GM23338 (cell line): ENCODE results near the gene BICRA. TPM values are rescaled to one million over a fixed set of nuclear protein-coding genes. Genes with fewer than 3 reads are reported as not detected.

Experiments used
- ATAC-seq: fragments of 200-7000 bp; cut with Tn5 transposase; 3 replicates; pipeline ENCODE4 v1.9.1; 2020
- DNase-seq: peaks from one replicate; pipeline ENCODE4 v3.0.0-alpha.2; 2015; ENCODE audit warnings: low spot score
- H2AFZ ChIP-seq: fragments of 200-600 bp; sonication (generic); 2 replicates; pipeline ENCODE4 v1.8.0; 2016; ENCODE audit warnings: antibody characterized with exemption, mild to moderate bottlenecking, moderate library complexity
- H3F3A ChIP-seq: fragments of 200-600 bp; sonication (generic); replicated peaks from 2 replicates; pipeline ENCODE4 v1.8.0; 2017; ENCODE audit warnings: antibody characterized with exemption, mixed run types, low read depth
- H3K27ac ChIP-seq: fragments of 200-600 bp; sonication (generic); 2 replicates; pipeline ENCODE4 v1.6.1; 2016; ENCODE audit warnings: low read depth
- H3K27me3 ChIP-seq: fragments of 200-600 bp; sonication (generic); 2 replicates; pipeline ENCODE4 v1.8.0; 2016; ENCODE audit warnings: mild to moderate bottlenecking, mixed run types, moderate library complexity; ENCODE audit not compliant: insufficient read depth
- H3K36me3 ChIP-seq: fragments of 200-600 bp; sonication (generic); 2 replicates; pipeline ENCODE4 v1.8.0; 2016; ENCODE audit warnings: mild to moderate bottlenecking; ENCODE audit not compliant: insufficient read depth
- H3K4me1 ChIP-seq: fragments of 200-600 bp; sonication (generic); 2 replicates; pipeline ENCODE4 v1.8.0; 2016; ENCODE audit warnings: mild to moderate bottlenecking, moderate library complexity; ENCODE audit not compliant: insufficient read depth
- H3K4me2 ChIP-seq: fragments of 200-600 bp; sonication (generic); 2 replicates; pipeline ENCODE4 v1.7.1; 2017; ENCODE audit warnings: mixed run types
- H3K4me3 ChIP-seq: fragments of 200-600 bp; sonication (generic); 2 replicates; pipeline ENCODE4 v1.6.1; 2016; ENCODE audit warnings: mixed run types
- H3K79me2 ChIP-seq: fragments of 200-600 bp; sonication (generic); replicated peaks from 2 replicates; pipeline ENCODE4 v1.8.0; 2017; ENCODE audit warnings: mild to moderate bottlenecking; ENCODE audit not compliant: insufficient read depth
- H3K9me2 ChIP-seq: fragments of 200-600 bp; sonication (generic); 2 replicates; pipeline ENCODE4 v1.8.0; 2017; ENCODE audit not compliant: insufficient read depth
- H4K20me1 ChIP-seq: fragments of 200-600 bp; sonication (generic); replicated peaks from 2 replicates; pipeline ENCODE4 v1.8.0; 2017; ENCODE audit warnings: mild to moderate bottlenecking; ENCODE audit not compliant: insufficient read depth
- H3K27ac Mint-ChIP-seq: 2 replicates; pipeline ENCODE4 v1.8.0; 2020; ENCODE audit warnings: inconsistent platforms, mild to moderate bottlenecking, moderate library complexity, mixed read lengths
- H3K27me3 Mint-ChIP-seq: 3 replicates; pipeline ENCODE4 v1.8.0; 2022; ENCODE audit warnings: low read depth, mild to moderate bottlenecking, moderate library complexity, mixed read lengths, inconsistent platforms; ENCODE audit not compliant: insufficient read depth, poor library complexity
- H3K36me3 Mint-ChIP-seq: 3 replicates; pipeline ENCODE4 v1.8.0; 2021; ENCODE audit warnings: low read depth, mild to moderate bottlenecking, inconsistent platforms, moderate library complexity, mixed read lengths
- H3K4me1 Mint-ChIP-seq: 3 replicates; pipeline ENCODE4 v1.8.0; 2020; ENCODE audit warnings: mild to moderate bottlenecking, inconsistent platforms, mixed read lengths
- H3K4me3 Mint-ChIP-seq: 3 replicates; pipeline ENCODE4 v1.8.0; 2021; ENCODE audit warnings: moderate library complexity, mild to moderate bottlenecking, inconsistent platforms, mixed read lengths
- H3K9me3 Mint-ChIP-seq: 3 replicates; pipeline ENCODE4 v1.8.0; 2020; ENCODE audit warnings: moderate library complexity, mild to moderate bottlenecking, inconsistent platforms, mixed read lengths
- CREB1 ChIP-seq: fragments of 250-450 bp; sonication (Bioruptor Pico); IDR thresholded peaks from 2 replicates; pipeline ENCODE4 v1.5.0; 2020; ENCODE audit warnings: low read depth, mild to moderate bottlenecking, moderate library complexity
- EZH2phosphoT487 ChIP-seq: fragments of 200-600 bp; sonication (generic); IDR thresholded peaks from one replicate; pipeline ENCODE4 v1.8.1; 2018; ENCODE audit warnings: antibody characterized with exemption; ENCODE audit not compliant: unreplicated experiment
- STAT1 ChIP-seq: IDR thresholded peaks from one replicate; pipeline ENCODE4 v1.6.1; 2016; ENCODE audit warnings: antibody characterized with exemption; ENCODE audit not compliant: unreplicated experiment
- ZNF462 ChIP-seq: fragments of 250-450 bp; sonication (Bioruptor Pico); IDR thresholded peaks from 2 replicates; pipeline ENCODE4 v1.5.0; 2020; ENCODE audit warnings: mild to moderate bottlenecking, moderate library complexity
- polyA plus RNA-seq: library from polyadenylated mRNA; unstranded; fragments of >200 nt; fragmentation: Nextera tagmentation; extraction: Ambion mirVana; gene quantifications from 2 replicates; pipeline ENCODE4 v1.2.1, GENCODE V29; 2016
- total RNA-seq: library from RNA; depleted of rRNA; stranded (reverse); fragments of >200 nt; shearing (Covaris generic); gene quantifications from 2 replicates; pipeline ENCODE4 v1.2.3, GENCODE V29; 2014
- TF ChIP-seq, protein P1 (sequence below): IDR thresholded peaks from 2 replicates; pipeline ENCODE4 v1.6.1; 2016; ENCODE audit warnings: antibody characterized with exemption
- TF ChIP-seq, protein P2 (sequence below): IDR thresholded peaks from one replicate; pipeline ENCODE4 v1.6.1; 2018; ENCODE audit warnings: antibody characterized with exemption; ENCODE audit not compliant: unreplicated experiment
- TF ChIP-seq, protein P3 (sequence below), 2 experiments: fragments of 200-600 bp in 1 of 2; sonication (generic) in 1 of 2; conservative IDR thresholded peaks; 2 replicates each; pipeline versions ENCODE4 v1.5.1 to v1.6.1; 2016 to 2017; ENCODE audit warnings: antibody characterized with exemption in 2 of 2, low read depth in 2 of 2, mild to moderate bottlenecking in 2 of 2, moderate library complexity in 1 of 2

BICRA gene
- total and polyA plus RNA-seq, 2 experiments from 2014 or later, result 7.0 to 37.7 TPM

GRCh38 chr19:47703301-47703700 is 94.4 kb downstream of the BICRA start:
- no peak overlapping the region for H3K27ac Mint-ChIP-seq
- Histone ChIP-seq H2AFZ (no peak overlapping the region), H3K4me1 (no peaks in the 10 kb centered on the region), H3F3A (0 out of 2 replicates have a peak, but pooled peaks cover 15% of the 10 kb centered on the region), H3K4me2 (no peak overlapping the region), H4K20me1 (peaks cover 4% of the 10 kb centered on the region; the same call in 1 of the 2 replicates), H3K27me3 (no peaks in the 10 kb centered on the region), H3K9me2 (no peaks in the 10 kb centered on the region), H3K27ac (no peak overlapping the region), H3K4me3 (no peak overlapping the region), H3K79me2 (no peaks in the 10 kb centered on the region), H3K36me3 (peaks cover 10% of the 10 kb centered on the region)
- no peak for TF ChIP-seq CREB1 (CRISPR knock-in tag)
- TF ChIP-seq ZNF462 (CRISPR knock-in tag), result no peak
- no peak for TF ChIP-seq STAT1
- TF ChIP-seq, protein P1, sequence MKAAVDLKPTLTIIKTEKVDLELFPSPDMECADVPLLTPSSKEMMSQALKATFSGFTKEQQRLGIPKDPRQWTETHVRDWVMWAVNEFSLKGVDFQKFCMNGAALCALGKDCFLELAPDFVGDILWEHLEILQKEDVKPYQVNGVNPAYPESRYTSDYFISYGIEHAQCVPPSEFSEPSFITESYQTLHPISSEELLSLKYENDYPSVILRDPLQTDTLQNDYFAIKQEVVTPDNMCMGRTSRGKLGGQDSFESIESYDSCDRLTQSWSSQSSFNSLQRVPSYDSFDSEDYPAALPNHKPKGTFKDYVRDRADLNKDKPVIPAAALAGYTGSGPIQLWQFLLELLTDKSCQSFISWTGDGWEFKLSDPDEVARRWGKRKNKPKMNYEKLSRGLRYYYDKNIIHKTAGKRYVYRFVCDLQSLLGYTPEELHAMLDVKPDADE, result no peak
- no peak for TF ChIP-seq EZH2phosphoT487
- TF ChIP-seq, protein P2, sequence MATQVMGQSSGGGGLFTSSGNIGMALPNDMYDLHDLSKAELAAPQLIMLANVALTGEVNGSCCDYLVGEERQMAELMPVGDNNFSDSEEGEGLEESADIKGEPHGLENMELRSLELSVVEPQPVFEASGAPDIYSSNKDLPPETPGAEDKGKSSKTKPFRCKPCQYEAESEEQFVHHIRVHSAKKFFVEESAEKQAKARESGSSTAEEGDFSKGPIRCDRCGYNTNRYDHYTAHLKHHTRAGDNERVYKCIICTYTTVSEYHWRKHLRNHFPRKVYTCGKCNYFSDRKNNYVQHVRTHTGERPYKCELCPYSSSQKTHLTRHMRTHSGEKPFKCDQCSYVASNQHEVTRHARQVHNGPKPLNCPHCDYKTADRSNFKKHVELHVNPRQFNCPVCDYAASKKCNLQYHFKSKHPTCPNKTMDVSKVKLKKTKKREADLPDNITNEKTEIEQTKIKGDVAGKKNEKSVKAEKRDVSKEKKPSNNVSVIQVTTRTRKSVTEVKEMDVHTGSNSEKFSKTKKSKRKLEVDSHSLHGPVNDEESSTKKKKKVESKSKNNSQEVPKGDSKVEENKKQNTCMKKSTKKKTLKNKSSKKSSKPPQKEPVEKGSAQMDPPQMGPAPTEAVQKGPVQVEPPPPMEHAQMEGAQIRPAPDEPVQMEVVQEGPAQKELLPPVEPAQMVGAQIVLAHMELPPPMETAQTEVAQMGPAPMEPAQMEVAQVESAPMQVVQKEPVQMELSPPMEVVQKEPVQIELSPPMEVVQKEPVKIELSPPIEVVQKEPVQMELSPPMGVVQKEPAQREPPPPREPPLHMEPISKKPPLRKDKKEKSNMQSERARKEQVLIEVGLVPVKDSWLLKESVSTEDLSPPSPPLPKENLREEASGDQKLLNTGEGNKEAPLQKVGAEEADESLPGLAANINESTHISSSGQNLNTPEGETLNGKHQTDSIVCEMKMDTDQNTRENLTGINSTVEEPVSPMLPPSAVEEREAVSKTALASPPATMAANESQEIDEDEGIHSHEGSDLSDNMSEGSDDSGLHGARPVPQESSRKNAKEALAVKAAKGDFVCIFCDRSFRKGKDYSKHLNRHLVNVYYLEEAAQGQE, result no peak
- TF ChIP-seq, protein P3, sequence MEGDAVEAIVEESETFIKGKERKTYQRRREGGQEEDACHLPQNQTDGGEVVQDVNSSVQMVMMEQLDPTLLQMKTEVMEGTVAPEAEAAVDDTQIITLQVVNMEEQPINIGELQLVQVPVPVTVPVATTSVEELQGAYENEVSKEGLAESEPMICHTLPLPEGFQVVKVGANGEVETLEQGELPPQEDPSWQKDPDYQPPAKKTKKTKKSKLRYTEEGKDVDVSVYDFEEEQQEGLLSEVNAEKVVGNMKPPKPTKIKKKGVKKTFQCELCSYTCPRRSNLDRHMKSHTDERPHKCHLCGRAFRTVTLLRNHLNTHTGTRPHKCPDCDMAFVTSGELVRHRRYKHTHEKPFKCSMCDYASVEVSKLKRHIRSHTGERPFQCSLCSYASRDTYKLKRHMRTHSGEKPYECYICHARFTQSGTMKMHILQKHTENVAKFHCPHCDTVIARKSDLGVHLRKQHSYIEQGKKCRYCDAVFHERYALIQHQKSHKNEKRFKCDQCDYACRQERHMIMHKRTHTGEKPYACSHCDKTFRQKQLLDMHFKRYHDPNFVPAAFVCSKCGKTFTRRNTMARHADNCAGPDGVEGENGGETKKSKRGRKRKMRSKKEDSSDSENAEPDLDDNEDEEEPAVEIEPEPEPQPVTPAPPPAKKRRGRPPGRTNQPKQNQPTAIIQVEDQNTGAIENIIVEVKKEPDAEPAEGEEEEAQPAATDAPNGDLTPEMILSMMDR (conservative IDR thresholded peaks at IDR 0.05; ENCODE audit: low read depth in 2 of 2), result no peak
- H3K4me3 Mint-ChIP-seq, result no peak overlapping the region
- H3K4me1 Mint-ChIP-seq, result peaks cover 3% of the 10 kb centered on the region; the same call in 1 of the 3 replicates
- DNase-seq (no peak), ATAC-seq (no peak)
- peaks cover 24% of the 10 kb centered on the region for H3K27me3 Mint-ChIP-seq
- H3K36me3 Mint-ChIP-seq, result peaks cover 25% of the 10 kb centered on the region
- H3K9me3 Mint-ChIP-seq, result no peaks in the 10 kb centered on the region
